ENCODE measurements around the gene LMO2. TPM values are rescaled to one million over a fixed set of nuclear protein-coding genes. Genes with fewer than 3 reads are reported as not detected.
A peak's percentile ranks its signal among the peaks of the same experiment; 100 is the strongest.
"Not testable (repeated sequence)": the region's sequence is repeated elsewhere in the genome, so short reads cannot be mapped to it uniquely, and the experiment has no call there.

The LMO2 gene
- total RNA-seq, 1 donor from 2014 or later: 17.1 TPM

- DNase-seq (ENCODE audit: low spot score in 2 of 2): no peak
- FAIRE-seq: no peak
These were observed 24.3 kb downstream of the LMO2 start for GRCh38 chr11:33867561-33867960.

DNA sequence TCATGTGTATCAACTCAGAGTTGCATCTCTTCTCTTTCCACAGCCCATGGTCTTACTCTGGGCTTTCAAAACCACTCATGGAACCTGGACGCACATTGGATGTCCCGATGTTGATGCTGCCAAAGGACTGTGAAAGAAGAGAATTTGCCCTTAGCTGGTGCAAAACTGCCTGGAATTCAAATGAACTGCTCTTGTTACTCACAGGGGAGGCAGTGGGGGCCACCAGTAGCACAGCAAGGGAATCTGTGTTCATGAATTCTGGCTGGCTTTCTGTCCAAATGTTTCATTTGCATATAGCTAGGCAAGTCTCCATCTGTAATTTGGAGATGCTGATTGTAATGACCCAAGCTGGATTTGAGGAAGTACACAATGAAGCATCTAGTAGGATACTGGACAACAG, 24.9 kb downstream of the LMO2 start:
- no peak for FAIRE-seq
- DNase-seq (ENCODE audit: low spot score in 2 of 2): no peak

- no peak for FAIRE-seq
- no peak for DNase-seq (ENCODE audit: low spot score in 2 of 2)
These were observed 27.4 kb downstream of the LMO2 start for GRCh38 chr11:33864479-33864878.

- no peak for FAIRE-seq
- DNase-seq (ENCODE audit: low spot score in 2 of 2): no peak
These were observed 28.3 kb downstream of the LMO2 start for GRCh38 chr11:33863418-33864172.

DNA sequence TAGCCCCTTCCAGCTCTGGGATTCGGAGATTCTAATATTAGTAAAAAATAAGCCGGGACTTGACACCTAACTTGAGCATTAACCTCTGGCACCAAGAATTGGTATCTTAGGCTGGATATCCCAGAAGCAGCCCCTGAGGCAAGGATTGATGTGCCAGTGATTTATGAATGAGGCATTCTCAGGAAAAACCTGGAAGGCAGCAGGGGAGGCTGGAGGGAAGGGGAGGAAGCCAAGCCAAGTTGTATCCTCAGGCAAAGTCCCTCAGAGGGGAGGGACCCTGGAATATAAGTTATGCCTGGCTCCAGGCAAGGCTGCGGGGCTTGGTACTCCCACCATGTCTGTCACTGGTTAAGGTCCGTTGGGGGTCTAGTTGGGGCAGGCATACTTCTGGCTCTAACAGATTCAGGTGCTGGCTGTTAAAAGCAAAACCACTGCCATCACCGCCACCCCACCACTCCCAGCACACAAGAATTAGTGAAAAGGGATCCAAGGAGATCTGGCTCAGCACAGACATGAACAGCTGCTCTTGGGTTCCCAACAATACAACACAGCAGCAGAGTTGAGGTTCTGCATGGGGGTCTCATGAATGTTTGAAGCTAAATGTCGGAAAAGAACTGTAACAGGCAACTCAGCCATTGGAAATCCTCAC, 29.8 kb downstream of the LMO2 start:
- FAIRE-seq: no peak
- no peak for DNase-seq (ENCODE audit: low spot score in 2 of 2)

DNA sequence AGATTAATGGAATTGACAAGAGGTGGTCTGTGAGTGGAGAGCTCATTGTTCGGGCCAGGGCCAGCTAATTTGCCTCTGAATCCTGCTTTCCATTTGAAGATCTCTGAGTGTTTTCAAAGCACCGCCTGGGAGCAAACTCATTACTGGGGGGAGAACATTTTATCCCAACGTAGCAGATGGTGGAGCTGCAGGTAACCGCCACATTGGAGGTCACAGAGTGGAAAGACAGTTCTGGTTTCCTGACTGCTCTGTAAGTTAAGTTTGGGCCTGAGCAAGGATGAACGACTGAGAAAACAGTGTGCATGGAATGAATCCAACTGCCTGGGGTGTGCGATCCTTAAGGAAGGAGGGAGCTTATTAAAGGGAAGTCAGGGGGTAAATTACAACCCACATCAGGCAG, 30.5 kb downstream of the LMO2 start:
- FAIRE-seq (no peak), DNase-seq (ENCODE audit: low spot score in 2 of 2) (no peak)

DNA sequence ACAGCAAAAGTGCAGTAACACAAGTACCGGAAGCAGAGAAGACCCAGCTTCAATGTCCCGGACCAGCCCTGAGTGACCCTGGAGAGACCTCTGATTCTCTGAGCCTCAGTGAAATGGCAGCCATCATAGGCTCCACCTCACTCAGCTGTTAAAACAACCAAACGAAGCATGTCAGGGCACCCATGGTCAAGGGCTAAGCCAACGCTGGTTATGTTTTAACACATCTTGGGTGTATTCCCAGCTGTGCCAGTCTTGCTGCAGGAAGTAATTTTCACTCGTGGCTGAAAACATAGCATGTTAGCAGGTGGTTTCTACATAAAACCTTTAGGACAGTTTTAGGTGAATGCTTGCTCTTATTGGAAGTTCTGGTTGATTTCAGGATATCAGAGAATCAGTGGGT, 30.9 kb downstream of the LMO2 start:
- no peak for FAIRE-seq
- no peak for DNase-seq (ENCODE audit: low spot score in 2 of 2)

GRCh38 chr11:33859306-33859705, 32.6 kb downstream of the LMO2 start:
- DNase-seq (ENCODE audit: low spot score in 2 of 2) (no peak), FAIRE-seq (no peak)

- no peak for FAIRE-seq
- DNase-seq (ENCODE audit: low spot score in 2 of 2): no peak
These were observed 33.9 kb downstream of the LMO2 start for GRCh38 chr11:33857933-33858371.

- FAIRE-seq: no peak
These were observed 36.4 kb downstream of the LMO2 start for GRCh38 chr11:33855500-33855899.

DNA sequence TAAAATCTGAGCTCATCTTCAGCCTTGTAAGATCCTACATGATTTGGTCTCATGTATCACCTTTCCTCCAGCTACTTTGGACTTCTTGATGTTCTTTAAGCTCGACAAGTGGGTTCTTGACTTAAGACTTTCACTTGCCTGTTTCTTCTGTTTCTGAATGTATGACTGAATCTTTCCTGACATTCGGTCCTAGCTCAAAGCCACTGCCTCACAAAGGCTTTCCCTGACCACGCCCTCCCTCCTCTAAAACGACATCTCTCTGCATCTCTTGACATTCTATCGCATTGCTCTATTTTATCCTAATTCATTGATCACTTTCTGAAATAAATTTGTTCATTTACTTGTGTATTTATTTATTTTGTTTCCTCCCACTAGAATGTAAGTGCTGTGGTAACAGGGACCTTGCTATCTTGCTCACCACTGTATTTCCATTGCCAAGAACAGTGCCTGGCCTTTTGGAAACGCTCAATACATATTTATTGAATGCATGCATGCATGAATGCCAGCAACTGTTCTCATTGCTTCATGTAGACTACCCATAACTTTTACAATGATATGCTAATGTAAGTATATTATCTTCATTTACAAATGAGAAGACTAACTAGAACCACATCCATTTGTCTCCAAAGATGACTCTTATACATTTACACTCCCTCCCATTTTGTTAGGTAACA, 43.0 kb downstream of the LMO2 start:
- DNase-seq (ENCODE audit: low spot score in 2 of 2): no peak
- no peak for FAIRE-seq

More at GRCh38 chr11:33855500-33855899, 36.4 kb downstream of the LMO2 start:
- DNase-seq (ENCODE audit: low spot score in 2 of 2): no peak

DNA sequence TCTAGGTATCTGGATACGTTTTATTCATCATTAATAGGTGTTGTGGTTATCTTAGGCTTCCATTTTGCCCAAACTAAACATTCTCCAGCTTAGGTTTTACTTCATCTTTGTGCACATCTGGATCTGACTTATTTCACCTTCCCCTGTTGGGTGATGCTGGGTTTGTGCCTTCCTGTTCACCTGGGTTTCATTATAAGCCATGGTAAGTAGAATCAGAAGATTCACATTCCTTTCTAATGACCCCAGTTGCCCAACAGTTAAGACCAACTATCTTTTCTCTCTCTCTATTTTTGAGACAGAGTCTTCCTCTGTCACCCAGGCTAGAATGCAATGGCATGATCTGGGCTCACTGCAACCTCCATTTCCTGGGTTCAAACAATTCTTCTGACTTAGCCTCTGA, 44.6 kb downstream of the LMO2 start:
- DNase-seq (ENCODE audit: low spot score in 2 of 2) (no peak), FAIRE-seq (no peak)

DNA sequence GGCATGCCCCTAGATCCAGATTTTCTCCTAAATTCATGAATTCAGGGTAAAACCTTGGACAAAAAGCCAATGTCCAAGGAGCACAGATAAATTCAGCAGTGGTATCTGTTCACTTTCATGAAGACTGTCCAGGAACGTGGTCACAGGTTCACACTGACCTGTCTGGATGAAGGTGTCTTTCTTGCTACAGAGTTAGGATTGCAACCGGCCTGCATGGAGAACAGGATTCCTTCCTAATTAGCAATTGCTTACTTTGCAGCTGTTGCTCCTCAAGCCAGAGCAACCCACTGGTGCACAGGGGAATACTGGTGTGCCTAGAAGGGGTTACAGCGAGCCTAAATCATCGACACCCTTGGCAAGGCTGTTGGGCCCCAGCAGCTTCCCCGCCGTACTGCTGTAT, 47.6 kb downstream of the LMO2 start:
- FAIRE-seq: no peak

DNA sequence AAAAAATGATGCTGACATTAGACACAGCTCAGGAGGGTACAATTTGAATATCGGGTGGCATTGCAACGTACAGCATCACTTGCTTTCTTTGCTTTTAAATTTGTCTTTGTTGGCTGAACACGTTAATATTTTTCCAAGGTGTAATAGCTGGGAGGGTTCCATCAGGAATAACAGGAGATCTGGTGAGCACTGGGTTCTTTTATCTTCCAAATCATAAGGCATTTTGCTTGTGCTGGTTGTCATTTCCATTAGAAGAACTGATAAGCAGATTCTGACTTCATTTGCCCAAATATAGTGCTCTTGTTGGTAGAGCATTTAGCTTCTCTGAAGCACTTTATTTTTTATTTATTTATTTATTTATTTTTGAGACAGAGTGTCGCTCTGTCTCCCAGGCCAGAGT, 48.9 kb downstream of the LMO2 start:
- DNase-seq (ENCODE audit: low spot score in 2 of 2) (no peak), FAIRE-seq (no peak)

More for the DNA sequence above, 47.6 kb downstream of the LMO2 start:
- DNase-seq (ENCODE audit: low spot score in 2 of 2): no peak

DNA sequence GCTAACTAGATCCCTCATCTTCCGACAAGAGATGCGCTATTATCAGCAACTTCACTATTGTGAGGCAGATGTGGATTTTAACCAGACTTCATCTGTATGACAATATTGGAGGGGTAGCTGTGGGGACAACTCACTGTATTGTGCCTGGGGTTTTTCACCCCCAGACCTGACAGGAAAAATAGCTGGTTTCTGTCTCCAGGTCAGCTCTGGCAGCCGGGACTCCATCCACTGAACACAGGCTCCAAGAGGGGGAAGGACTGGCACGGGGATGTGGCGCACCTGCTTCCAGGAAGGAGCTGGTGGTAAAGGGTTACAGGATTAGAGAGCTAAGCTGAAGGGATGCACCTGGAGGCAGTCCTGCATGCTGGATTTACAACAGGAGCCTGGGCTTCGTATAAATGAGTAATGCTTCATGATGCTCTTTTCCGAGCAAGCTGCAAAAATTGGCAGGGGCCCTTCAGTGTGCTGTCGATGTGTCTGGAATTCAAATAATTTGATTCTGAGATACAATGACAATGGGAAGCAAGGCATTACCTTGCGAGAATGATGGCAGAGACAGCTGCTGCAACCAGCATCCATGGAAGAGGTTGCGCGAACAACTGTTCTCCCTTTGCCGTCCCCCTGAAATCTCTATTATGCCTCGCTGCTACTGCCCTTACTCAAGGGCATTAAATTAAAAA, 49.5 kb downstream of the LMO2 start:
- FAIRE-seq: no peak
- DNase-seq (ENCODE audit: low spot score in 2 of 2): no peak

- FAIRE-seq; DNase-seq (ENCODE audit: low spot score in 2 of 2): not testable (repeated sequence)
These were observed 53.6 kb downstream of the LMO2 start for GRCh38 chr11:33838234-33838633.

DNA sequence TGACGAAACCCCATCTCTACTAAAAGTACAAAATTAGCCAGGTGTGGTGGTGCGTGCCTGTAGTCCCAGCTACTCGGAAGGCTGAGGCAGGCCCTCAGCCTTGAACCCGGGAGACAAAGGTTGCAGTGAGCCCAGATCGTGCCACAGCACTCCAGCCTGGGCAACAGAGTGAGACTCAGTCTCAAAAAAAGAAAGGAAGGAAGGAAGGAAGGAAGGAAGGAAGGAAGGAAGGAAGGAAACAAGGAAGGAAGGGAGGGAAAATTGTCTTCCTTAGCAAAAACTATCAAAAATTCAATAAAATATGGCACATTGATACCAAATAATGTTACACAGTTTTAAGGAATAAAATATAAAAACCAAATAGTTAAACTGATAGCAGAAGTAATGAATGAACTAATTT, 54.5 kb downstream of the LMO2 start:
- FAIRE-seq: not testable (repeated sequence)

DNA sequence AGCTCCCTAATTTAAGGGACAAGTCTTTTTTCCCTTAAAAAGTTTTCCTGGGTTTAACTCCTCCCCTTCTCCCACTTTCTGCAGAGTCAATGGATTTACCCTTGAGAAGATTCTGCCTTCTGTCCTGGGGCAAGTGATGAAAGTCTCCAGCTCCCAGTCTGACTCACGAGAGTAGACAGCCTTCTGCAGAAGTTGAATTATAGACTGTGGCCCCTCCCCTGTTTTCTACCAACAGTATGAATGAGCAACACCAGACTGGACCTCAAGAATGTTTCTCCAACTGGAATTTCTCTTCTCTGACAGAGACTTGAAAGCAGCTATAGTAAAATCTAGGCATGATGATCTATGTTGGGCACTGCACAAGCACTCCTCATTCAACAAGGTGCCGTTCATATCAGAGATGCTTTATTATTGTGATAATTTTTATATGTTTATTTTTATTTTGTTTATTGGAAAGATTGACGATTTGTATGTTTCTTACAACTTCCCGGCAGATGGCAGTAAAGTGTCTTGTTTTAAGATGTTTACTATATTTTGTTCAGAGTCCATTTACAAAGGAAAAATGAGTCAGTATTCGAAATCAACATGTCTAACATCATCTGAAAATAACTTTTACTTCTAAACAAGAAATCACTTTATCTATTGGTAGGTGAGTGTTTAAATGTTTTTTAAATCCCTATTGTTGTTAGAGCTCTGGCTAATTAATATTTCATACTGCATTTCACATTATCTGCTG, 56.6 kb downstream of the LMO2 start:
- FAIRE-seq (peak; percentile 76), DNase-seq (ENCODE audit: low spot score in 2 of 2) (peak in 1 of 2 donors; percentile 34)

More for the DNA sequence above, 54.5 kb downstream of the LMO2 start:
- DNase-seq (ENCODE audit: low spot score in 2 of 2): not testable (repeated sequence)

- FAIRE-seq: no peak
- no peak for DNase-seq (ENCODE audit: low spot score in 2 of 2)
These were observed 59.2 kb downstream of the LMO2 start for GRCh38 chr11:33832676-33833075.
